Measurements from ENCODE around the gene PFDN2.

DNA sequence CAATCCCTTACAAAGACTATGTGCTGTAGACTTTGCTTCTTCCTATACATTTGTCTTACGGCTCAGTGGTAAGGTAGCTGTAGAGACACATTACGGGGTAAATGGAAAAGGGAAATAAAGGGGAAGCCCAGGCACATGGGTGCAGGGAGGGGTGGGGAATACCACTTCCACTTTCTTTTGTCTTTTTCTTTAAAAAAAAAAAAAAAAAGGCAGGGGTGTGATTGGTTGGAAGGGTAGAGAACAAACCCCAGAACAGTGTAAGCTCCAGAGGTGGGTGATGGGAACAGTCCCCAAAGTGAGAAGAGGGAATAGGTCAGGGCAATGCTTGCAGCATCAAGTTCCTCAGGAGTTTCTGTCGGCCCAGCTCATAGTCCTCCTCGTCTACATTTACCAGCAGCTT is 4.0 kb upstream of the PFDN2 start:
- TF ChIP-seq, protein P1, sequence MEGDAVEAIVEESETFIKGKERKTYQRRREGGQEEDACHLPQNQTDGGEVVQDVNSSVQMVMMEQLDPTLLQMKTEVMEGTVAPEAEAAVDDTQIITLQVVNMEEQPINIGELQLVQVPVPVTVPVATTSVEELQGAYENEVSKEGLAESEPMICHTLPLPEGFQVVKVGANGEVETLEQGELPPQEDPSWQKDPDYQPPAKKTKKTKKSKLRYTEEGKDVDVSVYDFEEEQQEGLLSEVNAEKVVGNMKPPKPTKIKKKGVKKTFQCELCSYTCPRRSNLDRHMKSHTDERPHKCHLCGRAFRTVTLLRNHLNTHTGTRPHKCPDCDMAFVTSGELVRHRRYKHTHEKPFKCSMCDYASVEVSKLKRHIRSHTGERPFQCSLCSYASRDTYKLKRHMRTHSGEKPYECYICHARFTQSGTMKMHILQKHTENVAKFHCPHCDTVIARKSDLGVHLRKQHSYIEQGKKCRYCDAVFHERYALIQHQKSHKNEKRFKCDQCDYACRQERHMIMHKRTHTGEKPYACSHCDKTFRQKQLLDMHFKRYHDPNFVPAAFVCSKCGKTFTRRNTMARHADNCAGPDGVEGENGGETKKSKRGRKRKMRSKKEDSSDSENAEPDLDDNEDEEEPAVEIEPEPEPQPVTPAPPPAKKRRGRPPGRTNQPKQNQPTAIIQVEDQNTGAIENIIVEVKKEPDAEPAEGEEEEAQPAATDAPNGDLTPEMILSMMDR (IDR thresholded peaks at IDR 0.05) = no peak
- no peak for TF ChIP-seq POLR2A (IDR thresholded peaks at IDR 0.05)

Data from adrenal gland (tissue), 5 donors.